ENCODE data around the gene NOTCH2.

The NOTCH2 gene

DNA sequence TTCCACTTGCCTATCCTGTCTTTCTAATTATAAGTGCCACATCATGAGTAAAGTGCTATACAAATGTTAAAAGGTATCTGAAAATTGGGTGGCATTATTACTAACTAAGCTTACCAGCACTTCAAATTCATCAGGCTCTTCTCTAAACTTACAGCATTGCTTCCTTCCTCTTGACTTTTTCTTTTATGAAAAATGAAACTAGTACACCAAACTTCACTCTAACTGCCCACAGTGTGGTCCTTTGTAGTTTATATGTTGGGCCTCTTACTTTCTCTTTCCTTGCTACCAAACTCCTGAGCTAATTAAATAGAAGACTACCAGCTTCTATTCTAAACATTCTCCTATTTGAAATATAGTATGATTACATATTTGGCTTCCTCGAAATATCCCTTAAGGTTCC, 81.8 kb downstream of the NOTCH2 start:
- peak; percentile 8 for DNase-seq (ENCODE audit: extremely low spot score)
- POLR2A ChIA-PET = no interaction called here
- TF ChIP-seq CTCF (IDR thresholded peaks at IDR 0.05; ENCODE audit: control extremely low read depth, extremely low read depth, low read depth, missing control alignments) = no peak
- CTCF ChIA-PET = interaction anchor here (2.8 kb wide), 1 partner anchor 19 kb away, joined by 15 read pairs; no protein-coding TSS in a partner anchor

- no peak for DNase-seq (ENCODE audit: extremely low spot score)
- TF ChIP-seq CTCF (IDR thresholded peaks at IDR 0.05; ENCODE audit: control extremely low read depth, extremely low read depth, low read depth, missing control alignments) = no peak
- CTCF ChIA-PET = interaction anchor here (2.8 kb wide), 1 partner anchor 19 kb away, joined by 15 read pairs; no protein-coding TSS in a partner anchor
- POLR2A ChIA-PET = no interaction called here
These were observed 82.3 kb downstream of the NOTCH2 start for GRCh38 chr1:119987112-119987511.

GRCh38 chr1:119986007-119986497, 83.4 kb downstream of the NOTCH2 start:
- CTCF ChIA-PET = interaction anchor here (2.8 kb wide), 1 partner anchor 18 kb away, joined by 15 read pairs; no protein-coding TSS in a partner anchor
- POLR2A ChIA-PET = no interaction called here
- DNase-seq (ENCODE audit: extremely low spot score) = no peak
- no peak for TF ChIP-seq CTCF (IDR thresholded peaks at IDR 0.05; ENCODE audit: control extremely low read depth, extremely low read depth, low read depth, missing control alignments)

DNA sequence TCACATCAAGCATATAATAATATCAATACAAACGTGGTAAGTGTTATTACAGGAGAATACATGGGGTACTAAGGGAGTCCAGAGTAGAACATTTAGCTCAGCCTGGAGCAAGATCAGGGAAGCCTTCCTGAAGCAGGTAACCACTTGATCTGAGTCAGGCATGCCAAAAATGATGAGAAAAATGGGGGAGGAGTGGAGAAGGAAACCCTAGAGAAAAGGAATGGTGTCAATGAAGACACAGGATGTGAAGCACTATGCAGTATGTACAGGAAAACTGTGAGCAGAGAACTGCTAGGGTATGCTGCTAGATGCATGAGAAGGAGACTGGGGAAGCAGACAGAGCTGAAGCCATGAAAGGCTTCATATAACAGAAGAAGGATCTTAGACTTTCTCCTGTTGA, 84.7 kb downstream of the NOTCH2 start:
- ChIA-PET POLR2A (no interaction called here), CTCF (no interaction called here)
- TF ChIP-seq CTCF (IDR thresholded peaks at IDR 0.05; ENCODE audit: control extremely low read depth, extremely low read depth, low read depth, missing control alignments) = no peak
- DNase-seq (ENCODE audit: extremely low spot score) = no peak

DNA sequence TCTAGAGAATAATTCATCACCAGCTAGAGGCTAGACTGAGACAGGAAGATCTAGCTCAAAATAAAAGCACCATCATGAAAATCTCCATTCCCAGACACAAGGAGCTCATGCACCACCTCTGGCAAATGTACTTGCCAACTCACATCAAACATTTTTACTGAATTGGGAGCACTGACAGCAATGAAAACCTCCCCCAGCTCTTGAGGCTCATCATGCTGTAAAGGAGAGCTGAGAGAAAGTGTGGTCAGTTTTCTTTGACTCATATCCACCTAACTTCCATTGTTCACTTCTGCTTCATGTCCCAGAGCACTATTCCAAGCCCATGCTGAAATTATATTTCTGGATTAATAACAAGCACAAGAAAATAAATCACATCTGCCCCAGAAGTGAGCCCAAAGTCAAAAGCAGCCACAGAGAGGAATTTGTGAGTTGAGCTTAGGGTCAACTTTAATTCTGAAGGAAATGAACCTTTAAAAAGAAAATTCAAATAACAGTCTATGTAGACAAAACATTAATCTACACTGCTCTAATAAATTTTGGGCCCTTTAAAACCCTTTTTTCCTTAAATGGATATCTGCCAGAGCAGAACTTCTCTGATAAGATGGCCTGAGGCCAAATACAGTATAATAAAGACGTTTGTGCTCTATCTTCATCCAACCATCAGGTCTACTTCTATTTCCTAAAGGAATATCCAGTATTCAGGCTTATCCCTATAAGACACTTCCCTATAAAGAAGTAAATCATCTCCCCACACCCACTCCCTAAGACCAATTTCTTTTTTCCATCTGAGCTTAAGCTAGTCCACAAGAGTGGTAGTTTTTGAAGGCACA, 87.3 kb downstream of the NOTCH2 start:
- no peak for TF ChIP-seq CTCF (IDR thresholded peaks at IDR 0.05; ENCODE audit: control extremely low read depth, extremely low read depth, low read depth, missing control alignments)
- POLR2A ChIA-PET = interaction anchor here (0.6 kb wide), 1 partner anchor 173 kb away, joined by 3 read pairs; no protein-coding TSS in a partner anchor
- CTCF ChIA-PET = interaction anchor here (0.8 to 2.4 kb wide), 4 partner anchors 8 to 15 kb away, joined by 3 to 10 read pairs (median 5); no protein-coding TSS in a partner anchor

DNA sequence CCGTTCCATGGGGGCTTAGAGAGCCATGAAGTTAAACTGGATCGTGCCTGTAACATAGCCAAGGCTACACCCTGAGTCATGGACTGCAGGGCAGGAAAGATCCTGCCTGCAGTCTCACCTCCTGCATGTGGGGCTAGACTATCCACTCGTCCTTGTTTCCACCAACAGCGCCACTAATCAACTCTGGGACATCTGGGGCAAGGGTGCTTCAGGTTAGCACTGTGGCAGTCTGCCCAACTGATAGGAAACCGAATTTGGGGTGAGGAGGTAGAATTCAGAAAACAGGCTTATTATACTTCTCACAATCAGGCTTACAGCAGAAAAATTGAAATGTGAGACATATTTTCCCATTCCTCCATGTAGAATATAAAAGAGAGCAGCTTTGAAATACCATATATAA, 88.0 kb downstream of the NOTCH2 start:
- DNase-seq (ENCODE audit: extremely low spot score) = no peak
- CTCF ChIA-PET = interaction anchor here (0.8 to 2.4 kb wide), 3 partner anchors 9 to 15 kb away, joined by 4 to 8 read pairs (median 6); no protein-coding TSS in a partner anchor
- TF ChIP-seq CTCF (IDR thresholded peaks at IDR 0.05; ENCODE audit: control extremely low read depth, extremely low read depth, low read depth, missing control alignments) = no peak
- POLR2A ChIA-PET = interaction anchor here (0.6 kb wide), 1 partner anchor 172 kb away, joined by 3 read pairs; no protein-coding TSS in a partner anchor

More for the DNA sequence above, 87.3 kb downstream of the NOTCH2 start:
- no peak for DNase-seq (ENCODE audit: extremely low spot score)
